Stimulated activated memory B cell treated with anti-CD40 and anti-IgM and Interleukin-4, amounts not matched to agents 10 μg/mL and 1 μg/mL and 100 μg/mL, for 72 hours (primary cell): ENCODE data around the gene STAC.
"Not testable (repeated sequence)": the region's sequence is repeated elsewhere in the genome, so short reads cannot be mapped to it uniquely, and the experiment has no call there.

ENCODE experiments used
- ATAC-seq: fragments of 150-1000 bp; cut with Tn5 transposase; 2 replicates; pipeline ENCODE4 v1.10.0; 2021
- H3K27ac Mint-ChIP-seq: one replicate; pipeline ENCODE4 v1.8.0; 2022; ENCODE audit warnings: mild to moderate bottlenecking, mixed read lengths
- H3K27me3 Mint-ChIP-seq: one replicate; pipeline ENCODE4 v1.8.0; 2022; ENCODE audit warnings: mixed read lengths
- H3K36me3 Mint-ChIP-seq: one replicate; pipeline ENCODE4 v1.8.0; 2022; ENCODE audit warnings: mixed read lengths
- H3K4me1 Mint-ChIP-seq: one replicate; pipeline ENCODE4 v1.8.0; 2022; ENCODE audit warnings: mixed read lengths
- H3K4me3 Mint-ChIP-seq: one replicate; pipeline ENCODE4 v1.8.0; 2022; ENCODE audit warnings: mild to moderate bottlenecking, moderate library complexity, mixed read lengths
- H3K9me3 Mint-ChIP-seq: one replicate; pipeline ENCODE4 v1.8.0; 2022; ENCODE audit warnings: mixed read lengths

STAC gene

GRCh38 chr3:36548712-36549111 lies 168.4 kb downstream of the STAC start:
- no peaks in the 10 kb centered on the region for H3K9me3 Mint-ChIP-seq
- no peaks in the 10 kb centered on the region for H3K36me3 Mint-ChIP-seq
- ATAC-seq, result no peak
- H3K4me1 Mint-ChIP-seq, result no peaks in the 10 kb centered on the region
- H3K27ac Mint-ChIP-seq, result no peak overlapping the region
- peaks cover 6% of the 10 kb centered on the region for H3K27me3 Mint-ChIP-seq
- H3K4me3 Mint-ChIP-seq, result no peak overlapping the region

GRCh38 chr3:36557021-36557707 lies 176.9 kb downstream of the STAC start:
- Mint-ChIP-seq H3K27ac (no peak overlapping the region), H3K36me3 (no peaks in the 10 kb centered on the region)

GRCh38 chr3:36557708-36558421 lies 177.6 kb downstream of the STAC start:
- no peak overlapping the region for H3K27ac Mint-ChIP-seq
- H3K4me1 Mint-ChIP-seq, result peaks cover 20% of the 10 kb centered on the region
- no peaks in the 10 kb centered on the region for H3K36me3 Mint-ChIP-seq
- no peaks in the 10 kb centered on the region for H3K9me3 Mint-ChIP-seq
- peak; percentile 3 for ATAC-seq
- H3K4me3 Mint-ChIP-seq, result no peak overlapping the region
- no peaks in the 10 kb centered on the region for H3K27me3 Mint-ChIP-seq

More at GRCh38 chr3:36557021-36557707, 176.9 kb downstream of the STAC start:
- H3K27me3 Mint-ChIP-seq, result no peaks in the 10 kb centered on the region
- peaks cover 20% of the 10 kb centered on the region for H3K4me1 Mint-ChIP-seq
- peak; percentile 75 for ATAC-seq
- no peak overlapping the region for H3K4me3 Mint-ChIP-seq
- H3K9me3 Mint-ChIP-seq, result no peaks in the 10 kb centered on the region

- Mint-ChIP-seq H3K27me3 (no peaks in the 10 kb centered on the region), H3K4me3 (no peak overlapping the region), H3K4me1 (peaks cover 20% of the 10 kb centered on the region), H3K9me3 (no peaks in the 10 kb centered on the region), H3K27ac (no peak overlapping the region), H3K36me3 (no peaks in the 10 kb centered on the region)
- no peak for ATAC-seq
These were observed 178.7 kb downstream of the STAC start for GRCh38 chr3:36558961-36559360.

GRCh38 chr3:36560685-36561084 lies 180.4 kb downstream of the STAC start:
- H3K27ac Mint-ChIP-seq, result no peak overlapping the region
- H3K9me3 Mint-ChIP-seq, result no peaks in the 10 kb centered on the region
- no peaks in the 10 kb centered on the region for H3K27me3 Mint-ChIP-seq
- H3K4me3 Mint-ChIP-seq, result no peak overlapping the region
- H3K36me3 Mint-ChIP-seq, result no peaks in the 10 kb centered on the region
- H3K4me1 Mint-ChIP-seq, result peaks cover 20% of the 10 kb centered on the region
- no peak for ATAC-seq

- Mint-ChIP-seq H3K9me3 (no peaks in the 10 kb centered on the region), H3K27me3 (no peaks in the 10 kb centered on the region), H3K4me3 (no peak overlapping the region), H3K36me3 (no peaks in the 10 kb centered on the region), H3K27ac (no peak overlapping the region), H3K4me1 (peaks cover 19% of the 10 kb centered on the region)
- ATAC-seq, result no peak
These were observed 181.3 kb downstream of the STAC start for GRCh38 chr3:36561601-36562000.

- no peaks in the 10 kb centered on the region for H3K36me3 Mint-ChIP-seq
- ATAC-seq, result no peak
- peaks cover 2% of the 10 kb centered on the region for H3K9me3 Mint-ChIP-seq
- H3K4me1 Mint-ChIP-seq, result peaks cover 6% of the 10 kb centered on the region
- no peaks in the 10 kb centered on the region for H3K27me3 Mint-ChIP-seq
- H3K4me3 Mint-ChIP-seq, result no peak overlapping the region
- no peak overlapping the region for H3K27ac Mint-ChIP-seq
These were observed 182.6 kb downstream of the STAC start for GRCh38 chr3:36562945-36563344.

- peaks cover 7% of the 10 kb centered on the region for H3K9me3 Mint-ChIP-seq
- no peak overlapping the region for H3K27ac Mint-ChIP-seq
- no peaks in the 10 kb centered on the region for H3K27me3 Mint-ChIP-seq
- no peak for ATAC-seq
- no peaks in the 10 kb centered on the region for H3K36me3 Mint-ChIP-seq
- H3K4me3 Mint-ChIP-seq, result no peak overlapping the region
- H3K4me1 Mint-ChIP-seq, result no peaks in the 10 kb centered on the region
These were observed 194.9 kb downstream of the STAC start for GRCh38 chr3:36575241-36575640.

- not testable (repeated sequence) for H3K27me3 Mint-ChIP-seq, ATAC-seq, H3K36me3 Mint-ChIP-seq, H3K27ac Mint-ChIP-seq, H3K4me1 Mint-ChIP-seq, H3K4me3 Mint-ChIP-seq
- H3K9me3 Mint-ChIP-seq, result peaks cover 12% of the 10 kb centered on the region
These were observed 198.1 kb downstream of the STAC start for GRCh38 chr3:36578418-36578817.

GRCh38 chr3:36579746-36580145 lies 199.4 kb downstream of the STAC start:
- no peaks in the 10 kb centered on the region for H3K27me3 Mint-ChIP-seq
- H3K27ac Mint-ChIP-seq, result no peak overlapping the region
- no peak for ATAC-seq
- H3K4me3 Mint-ChIP-seq, result no peak overlapping the region
- H3K4me1 Mint-ChIP-seq, result no peaks in the 10 kb centered on the region
- peaks cover 13% of the 10 kb centered on the region for H3K9me3 Mint-ChIP-seq
- H3K36me3 Mint-ChIP-seq, result no peaks in the 10 kb centered on the region

GRCh38 chr3:36580716-36581115 lies 200.4 kb downstream of the STAC start:
- no peak for ATAC-seq
- Mint-ChIP-seq H3K36me3 (no peaks in the 10 kb centered on the region), H3K27me3 (no peaks in the 10 kb centered on the region), H3K4me1 (no peaks in the 10 kb centered on the region), H3K9me3 (peaks cover 16% of the 10 kb centered on the region), H3K27ac (no peak overlapping the region), H3K4me3 (no peak overlapping the region)

GRCh38 chr3:36591959-36592358 lies 211.7 kb downstream of the STAC start:
- Mint-ChIP-seq H3K4me1 (no peaks in the 10 kb centered on the region), H3K27me3 (peaks cover 7% of the 10 kb centered on the region), H3K36me3 (no peaks in the 10 kb centered on the region), H3K4me3 (no peak overlapping the region), H3K9me3 (peaks cover 10% of the 10 kb centered on the region), H3K27ac (no peak overlapping the region)
- no peak for ATAC-seq

- no peaks in the 10 kb centered on the region for H3K4me1 Mint-ChIP-seq
- no peaks in the 10 kb centered on the region for H3K36me3 Mint-ChIP-seq
- H3K9me3 Mint-ChIP-seq, result no peaks in the 10 kb centered on the region
- H3K27me3 Mint-ChIP-seq, result peaks cover 7% of the 10 kb centered on the region
- no peak overlapping the region for H3K4me3 Mint-ChIP-seq
- no peak overlapping the region for H3K27ac Mint-ChIP-seq
- no peak for ATAC-seq
These were observed 215.2 kb downstream of the STAC start for GRCh38 chr3:36595511-36595910.

- Mint-ChIP-seq H3K36me3 (no peaks in the 10 kb centered on the region), H3K27ac (no peak overlapping the region)
- ATAC-seq, result no peak
These were observed 216.1 kb downstream of the STAC start for GRCh38 chr3:36596419-36596818.

GRCh38 chr3:36597422-36597821 lies 217.1 kb downstream of the STAC start:
- no peaks in the 10 kb centered on the region for H3K9me3 Mint-ChIP-seq

More at GRCh38 chr3:36596419-36596818, 216.1 kb downstream of the STAC start:
- Mint-ChIP-seq H3K9me3 (no peaks in the 10 kb centered on the region), H3K4me3 (no peak overlapping the region), H3K27me3 (peaks cover 7% of the 10 kb centered on the region), H3K4me1 (no peaks in the 10 kb centered on the region)

More at GRCh38 chr3:36597422-36597821, 217.1 kb downstream of the STAC start:
- Mint-ChIP-seq H3K4me3 (no peak overlapping the region), H3K4me1 (no peaks in the 10 kb centered on the region), H3K36me3 (no peaks in the 10 kb centered on the region), H3K27me3 (peaks cover 7% of the 10 kb centered on the region), H3K27ac (no peak overlapping the region)
- ATAC-seq, result no peak
